ENCODE measurements around the gene COX7B2.

DNA sequence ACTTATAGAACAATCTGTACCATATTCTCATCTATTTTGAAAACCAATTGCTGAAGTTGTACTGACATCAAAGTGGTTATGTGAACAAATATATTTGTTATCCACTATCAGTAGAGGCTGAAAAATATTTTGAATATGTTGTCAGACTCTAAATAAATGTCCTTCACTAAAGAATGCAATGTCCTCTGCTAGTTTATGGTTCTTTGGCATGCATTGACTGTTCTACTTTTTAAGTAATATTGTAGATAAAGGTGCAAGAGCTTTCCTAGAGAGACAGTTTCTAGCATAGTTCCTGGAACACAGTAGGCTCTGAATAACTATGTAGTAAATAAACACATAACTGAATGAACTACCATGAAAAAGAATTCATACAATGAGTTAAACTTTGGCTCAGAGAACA, 18.2 kb upstream of the COX7B2 start:
- TF ChIP-seq, protein P1, sequence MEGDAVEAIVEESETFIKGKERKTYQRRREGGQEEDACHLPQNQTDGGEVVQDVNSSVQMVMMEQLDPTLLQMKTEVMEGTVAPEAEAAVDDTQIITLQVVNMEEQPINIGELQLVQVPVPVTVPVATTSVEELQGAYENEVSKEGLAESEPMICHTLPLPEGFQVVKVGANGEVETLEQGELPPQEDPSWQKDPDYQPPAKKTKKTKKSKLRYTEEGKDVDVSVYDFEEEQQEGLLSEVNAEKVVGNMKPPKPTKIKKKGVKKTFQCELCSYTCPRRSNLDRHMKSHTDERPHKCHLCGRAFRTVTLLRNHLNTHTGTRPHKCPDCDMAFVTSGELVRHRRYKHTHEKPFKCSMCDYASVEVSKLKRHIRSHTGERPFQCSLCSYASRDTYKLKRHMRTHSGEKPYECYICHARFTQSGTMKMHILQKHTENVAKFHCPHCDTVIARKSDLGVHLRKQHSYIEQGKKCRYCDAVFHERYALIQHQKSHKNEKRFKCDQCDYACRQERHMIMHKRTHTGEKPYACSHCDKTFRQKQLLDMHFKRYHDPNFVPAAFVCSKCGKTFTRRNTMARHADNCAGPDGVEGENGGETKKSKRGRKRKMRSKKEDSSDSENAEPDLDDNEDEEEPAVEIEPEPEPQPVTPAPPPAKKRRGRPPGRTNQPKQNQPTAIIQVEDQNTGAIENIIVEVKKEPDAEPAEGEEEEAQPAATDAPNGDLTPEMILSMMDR (IDR thresholded peaks at IDR 0.05): no peak
- no peak for TF ChIP-seq POLR2AphosphoS5 (IDR thresholded peaks at IDR 0.05)
- TF ChIP-seq POLR2A (IDR thresholded peaks at IDR 0.05): no peak
